Stimulated activated CD4-positive, alpha-beta T cell treated with anti-CD3 and anti-CD28 coated beads, Interleukin-4, amount 100 ng/mL, for 24 hours (primary cell): ENCODE results near the gene RPS6KA4.
A peak's percentile ranks its signal among the peaks of the same experiment; 100 is the strongest.

Source experiments
- DNase-seq: peaks from one replicate; pipeline ENCODE4 v3.0.0-alpha.2; 2020

The RPS6KA4 gene

GRCh38 chr11:64349404-64349803 lies 9.6 kb upstream of the RPS6KA4 start:
- no peak for DNase-seq

- no peak for DNase-seq
Measured at GRCh38 chr11:64351136-64351631, 7.8 kb upstream of the RPS6KA4 start.

GRCh38 chr11:64352099-64352994 lies 6.6 kb upstream of the RPS6KA4 start:
- DNase-seq = no peak

GRCh38 chr11:64352995-64353714 lies 5.8 kb upstream of the RPS6KA4 start:
- no peak for DNase-seq

GRCh38 chr11:64353715-64354506 lies 5.1 kb upstream of the RPS6KA4 start:
- no peak for DNase-seq

GRCh38 chr11:64355078-64355940 lies 3.7 kb upstream of the RPS6KA4 start:
- DNase-seq = no peak

- peak; percentile 33 for DNase-seq
Measured at GRCh38 chr11:64356498-64357411, 2.2 kb upstream of the RPS6KA4 start.

- DNase-seq = no peak
Measured at GRCh38 chr11:64357446-64357845, 1.5 kb upstream of the RPS6KA4 start.

- peak; percentile 39 for DNase-seq
Measured at GRCh38 chr11:64357904-64358535, 942 bp upstream of the RPS6KA4 start.

GRCh38 chr11:64358536-64358906 lies 441 bp upstream of the RPS6KA4 start:
- no peak for DNase-seq

GRCh38 chr11:64359712-64360445 lies 917 bp downstream of the RPS6KA4 start:
- no peak for DNase-seq

GRCh38 chr11:64360448-64360921 lies 1.5 kb downstream of the RPS6KA4 start:
- no peak for DNase-seq

- no peak for DNase-seq
Measured at GRCh38 chr11:64361659-64362058, 2.7 kb downstream of the RPS6KA4 start.

GRCh38 chr11:64362339-64362738 lies 3.4 kb downstream of the RPS6KA4 start:
- no peak for DNase-seq

- no peak for DNase-seq
Measured at GRCh38 chr11:64364435-64364834, 5.5 kb downstream of the RPS6KA4 start.

- no peak for DNase-seq
Measured at GRCh38 chr11:64364911-64365310, 5.9 kb downstream of the RPS6KA4 start.

GRCh38 chr11:64366751-64367150 lies 7.8 kb downstream of the RPS6KA4 start:
- no peak for DNase-seq

- no peak for DNase-seq
Measured at GRCh38 chr11:64367931-64368672, 9.1 kb downstream of the RPS6KA4 start.

- no peak for DNase-seq
Measured at GRCh38 chr11:64368673-64369074, 9.7 kb downstream of the RPS6KA4 start.
